Epidermal melanocyte (primary cell): Measurements from ENCODE around the gene RAB3GAP1.
"Not testable (repeated sequence)": the region's sequence is repeated elsewhere in the genome, so short reads cannot be mapped to it uniquely, and the experiment has no call there.

Experiments used
- DNase-seq: peaks from one replicate; pipeline ENCODE4 v3.0.0; 2011; ENCODE audit warnings: low spot score; ENCODE audit not compliant: insufficient read length

RAB3GAP1 gene

GRCh38 chr2:135052042-135052876 lies at the start of gene RAB3GAP1:
Gene RAB3GAP1, plus strand, starts transcription at chr2:135052292. Its CDS starts 16 bp downstream, at chr2:135052308.
- peak; percentile 77 for DNase-seq

DNA sequence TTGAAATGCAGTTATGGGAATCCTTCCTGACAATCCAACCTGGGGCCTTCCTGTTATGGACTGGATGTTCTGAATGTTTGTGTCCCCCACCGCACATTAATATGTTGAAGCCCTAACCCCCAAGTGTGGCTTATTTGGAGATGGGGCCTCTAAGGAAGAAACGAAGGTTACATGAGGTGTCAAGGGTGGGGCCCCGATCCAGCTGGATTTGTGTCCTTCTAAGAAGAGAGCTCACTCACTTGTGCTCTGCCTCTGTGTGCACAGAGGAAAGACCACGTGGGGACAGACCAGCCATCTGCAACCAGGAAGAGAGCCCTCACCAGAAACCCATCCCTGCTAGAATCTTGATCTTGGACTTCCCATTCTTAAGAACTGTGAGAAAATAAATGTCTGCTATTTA lies 49.3 kb upstream of the RAB3GAP1 start:
- no peak for DNase-seq

GRCh38 chr2:135004005-135004746 lies 47.9 kb upstream of the RAB3GAP1 start:
- DNase-seq, result peak; percentile 79

DNA sequence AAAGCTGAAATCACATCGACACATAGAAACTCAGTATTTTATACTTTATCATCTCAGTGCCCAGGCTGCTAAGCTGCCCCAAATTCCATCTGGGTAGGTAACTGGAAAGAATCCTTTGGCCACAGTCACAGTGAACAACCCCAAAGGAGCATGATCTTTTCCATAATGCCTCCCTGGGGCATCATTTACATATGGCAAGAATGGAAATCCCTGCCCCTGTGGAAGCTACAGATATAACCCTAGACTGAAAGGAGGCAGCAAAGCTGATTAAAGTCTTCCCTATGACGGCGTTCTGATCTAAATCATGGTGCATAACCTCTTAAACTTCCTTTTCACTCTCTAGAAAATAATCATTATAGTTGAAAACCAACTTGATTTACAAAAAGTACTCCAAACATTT lies 46.3 kb upstream of the RAB3GAP1 start:
- DNase-seq, result no peak

DNA sequence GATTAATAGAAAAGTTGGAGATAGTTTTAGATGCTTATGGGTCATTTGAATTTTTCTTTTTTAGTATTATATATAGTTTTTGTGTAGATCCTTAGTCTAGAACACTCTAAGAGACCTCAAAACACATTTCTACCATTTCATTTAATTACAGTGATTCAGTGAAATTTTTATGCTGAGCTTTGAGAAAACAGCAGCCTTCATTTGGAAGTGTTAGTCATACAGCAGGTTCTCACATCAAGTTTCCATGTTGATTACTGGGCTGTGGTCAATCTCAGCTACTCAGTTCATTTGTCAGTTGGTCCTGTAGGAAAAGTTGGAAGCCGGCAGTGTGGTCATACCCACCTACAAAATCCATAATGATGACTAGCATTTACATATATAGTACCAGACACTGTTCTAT lies 42.8 kb upstream of the RAB3GAP1 start:
- DNase-seq, result no peak

DNA sequence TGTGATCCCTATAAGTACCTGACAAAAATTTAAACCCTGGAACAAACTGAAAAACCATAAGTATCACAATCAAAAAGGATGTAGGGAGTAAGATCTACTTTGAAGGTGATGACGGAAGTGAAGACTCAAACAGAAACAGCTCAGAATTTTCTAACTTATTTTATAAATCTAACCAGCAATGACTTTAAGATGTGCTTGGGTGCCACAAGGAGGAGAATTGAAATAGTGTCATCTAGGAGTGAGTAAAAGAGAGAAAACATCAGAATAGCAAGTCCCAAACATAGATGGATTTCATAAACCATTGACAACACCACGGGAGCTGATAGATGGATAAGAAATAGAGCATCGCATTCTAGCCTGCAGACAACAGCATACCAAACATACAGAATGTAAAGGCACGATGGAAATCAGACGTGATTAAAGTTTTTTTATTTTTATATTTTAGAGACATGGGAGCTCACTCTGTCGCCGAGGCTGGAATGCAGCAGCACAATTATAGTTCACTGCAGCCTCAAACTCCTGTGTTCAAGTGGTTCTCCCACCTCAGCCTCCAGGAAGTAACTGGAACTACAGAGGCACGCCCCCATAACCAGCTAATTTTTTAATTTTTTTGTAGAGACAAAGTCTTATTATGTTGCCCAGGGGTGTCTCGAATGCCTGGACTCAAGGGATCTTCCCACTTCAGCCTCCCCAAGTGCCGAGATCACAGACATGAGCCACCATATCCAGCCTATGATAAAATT lies 41.7 kb upstream of the RAB3GAP1 start:
- DNase-seq, result no peak

- no peak for DNase-seq
Observed at GRCh38 chr2:135011633-135012032, 40.5 kb upstream of the RAB3GAP1 start.

- DNase-seq, result no peak
Observed at GRCh38 chr2:135021618-135022017, 30.5 kb upstream of the RAB3GAP1 start.

- no peak for DNase-seq
Observed at GRCh38 chr2:135022952-135023880, 28.9 kb upstream of the RAB3GAP1 start.

DNA sequence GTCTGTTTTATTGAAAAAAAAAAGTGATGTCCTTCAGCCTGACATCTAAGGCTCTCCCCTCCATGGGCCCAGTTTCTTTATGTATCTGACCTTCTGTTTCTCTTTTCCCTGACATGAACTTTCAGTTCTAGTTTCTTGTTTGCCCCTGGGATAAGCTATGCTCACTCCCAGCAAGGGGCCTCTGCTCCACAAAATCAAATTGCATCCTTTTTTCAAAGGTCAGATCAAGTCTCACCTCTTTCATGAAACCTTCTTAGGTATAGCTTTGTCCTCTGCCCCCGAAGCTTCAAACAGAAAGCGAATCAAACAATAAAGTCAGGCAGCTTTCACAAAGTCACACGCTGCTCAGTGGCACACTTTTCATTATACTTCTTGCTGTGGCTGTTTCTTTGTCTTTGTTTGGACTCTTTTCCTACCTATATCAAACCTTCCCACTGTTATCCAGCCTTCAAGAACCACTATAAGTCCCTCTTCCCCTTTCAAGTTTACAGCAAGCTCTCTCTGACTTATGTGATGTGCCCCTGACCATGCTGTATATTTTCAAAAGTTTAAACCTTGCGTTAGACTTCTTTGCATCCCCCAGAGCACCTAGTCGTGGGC lies 28.1 kb upstream of the RAB3GAP1 start:
- DNase-seq, result no peak

DNA sequence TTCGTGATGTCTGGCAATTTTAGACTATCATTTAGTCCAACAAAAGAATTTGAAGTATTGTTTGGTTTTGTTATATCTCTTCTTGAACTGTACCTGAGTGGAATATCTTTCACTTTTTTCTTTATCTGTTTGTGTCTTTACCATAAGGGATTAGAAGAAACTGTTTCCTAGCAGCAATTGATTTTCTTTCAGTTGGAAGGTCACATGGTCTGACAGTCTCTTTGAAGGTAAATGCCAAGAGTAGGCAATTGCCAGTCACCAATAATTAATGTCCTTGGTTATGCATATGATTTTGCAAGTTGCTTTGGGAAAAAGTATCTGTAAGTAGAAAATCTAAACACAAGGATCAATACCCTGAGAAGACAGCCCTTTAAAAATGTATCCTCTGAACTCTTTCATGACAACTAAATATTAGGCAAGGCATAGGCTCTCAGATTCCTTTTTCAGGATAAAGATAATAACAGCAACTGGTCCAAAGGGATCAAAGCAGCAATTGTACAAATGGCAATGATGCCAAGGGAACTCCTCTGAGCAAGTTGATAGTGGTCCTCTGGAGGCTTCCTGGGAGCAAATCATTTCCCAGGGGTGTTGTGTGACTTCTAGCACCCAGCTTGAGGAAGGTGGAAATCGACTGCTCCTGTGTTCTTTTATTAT lies 22.5 kb upstream of the RAB3GAP1 start:
- no peak for DNase-seq

GRCh38 chr2:135030826-135031225 lies 21.3 kb upstream of the RAB3GAP1 start:
- DNase-seq, result no peak

DNA sequence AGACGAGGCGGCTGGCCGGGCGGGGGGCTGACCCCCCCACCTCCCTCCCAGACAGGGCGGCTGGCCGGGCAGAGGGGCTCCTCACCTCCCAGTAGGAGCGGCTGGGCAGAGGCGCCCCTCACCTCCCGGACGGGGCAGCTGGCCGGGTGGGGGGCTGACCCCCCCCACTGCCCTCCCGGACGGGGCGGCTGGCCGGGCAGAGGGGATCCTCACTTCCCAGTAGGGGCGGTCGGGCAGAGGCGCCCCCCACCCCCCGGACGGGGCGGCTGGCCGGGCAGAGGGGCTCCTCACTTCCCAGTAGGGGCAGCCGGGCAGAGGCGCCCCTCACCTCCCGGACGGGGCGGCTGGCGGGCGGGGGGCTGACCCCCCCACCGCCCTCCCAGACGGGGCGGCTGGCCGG lies 18.9 kb upstream of the RAB3GAP1 start:
- DNase-seq, result not testable (repeated sequence)

GRCh38 chr2:135037831-135038230 lies 14.3 kb upstream of the RAB3GAP1 start:
- no peak for DNase-seq

GRCh38 chr2:135043345-135043744 lies 8.7 kb upstream of the RAB3GAP1 start:
- DNase-seq, result no peak

DNA sequence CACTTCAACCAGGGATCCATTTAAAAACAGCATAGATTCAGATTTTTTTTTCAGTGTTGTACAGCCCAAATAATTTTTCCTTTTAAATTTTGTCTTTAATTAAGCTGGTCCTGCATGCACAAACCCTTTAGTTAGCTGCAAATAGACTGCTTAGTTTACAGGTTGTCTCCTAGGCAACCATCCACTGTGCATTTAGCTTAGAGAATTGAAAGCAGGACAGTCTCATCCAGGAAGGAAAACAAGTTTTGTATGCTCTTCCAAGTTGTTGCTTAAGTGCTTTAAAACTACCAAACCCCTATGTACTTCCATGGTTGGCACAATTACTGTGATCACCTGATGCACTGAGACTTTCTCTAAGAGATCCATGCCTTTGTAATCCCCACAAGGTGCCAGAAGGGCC lies 4.8 kb upstream of the RAB3GAP1 start, which contains the start of gene MAP3K19:
MAP3K19 (minus strand) TSS at position 148 of the 400 bp plus-strand sequence. CDS start 22,800 bp downstream, outside the sequence.
- DNase-seq, result no peak

DNA sequence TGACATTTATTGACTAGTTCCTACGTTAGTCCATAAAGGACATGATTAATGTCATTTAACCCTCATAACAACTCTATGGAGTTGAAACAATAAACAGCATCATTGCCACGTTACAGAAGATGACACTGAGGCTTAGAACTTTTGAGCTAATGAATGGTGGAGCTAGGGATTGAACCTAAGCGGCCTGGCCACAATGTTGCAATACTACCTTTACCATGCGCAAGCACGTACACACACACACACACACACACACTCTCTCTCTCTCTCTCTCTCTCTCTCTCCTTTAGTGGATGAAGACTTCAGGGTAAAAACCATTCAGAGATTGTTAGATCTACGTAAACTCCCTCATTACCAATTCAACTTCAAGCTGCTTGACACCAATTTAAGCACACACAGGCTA lies 4.0 kb upstream of the RAB3GAP1 start:
- no peak for DNase-seq

DNA sequence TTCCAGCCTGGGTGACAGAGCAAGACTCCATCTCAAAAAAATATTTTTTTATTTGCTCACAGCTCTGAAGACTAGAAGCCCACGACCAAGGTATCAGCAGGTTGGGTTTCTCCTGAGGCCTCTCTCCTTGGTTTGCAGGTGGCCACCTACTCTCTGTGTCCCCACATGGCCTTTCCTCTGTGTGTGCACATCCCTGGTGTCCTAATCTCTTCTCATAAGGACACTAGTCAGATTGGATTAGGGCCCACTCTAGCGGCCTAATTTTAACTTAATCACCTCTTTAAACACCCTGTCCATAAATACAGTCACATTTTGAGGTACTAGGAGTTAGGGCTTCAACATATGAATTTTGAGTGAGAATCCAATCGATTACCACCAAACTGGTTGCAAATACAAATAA lies 2.0 kb upstream of the RAB3GAP1 start:
- no peak for DNase-seq

DNA sequence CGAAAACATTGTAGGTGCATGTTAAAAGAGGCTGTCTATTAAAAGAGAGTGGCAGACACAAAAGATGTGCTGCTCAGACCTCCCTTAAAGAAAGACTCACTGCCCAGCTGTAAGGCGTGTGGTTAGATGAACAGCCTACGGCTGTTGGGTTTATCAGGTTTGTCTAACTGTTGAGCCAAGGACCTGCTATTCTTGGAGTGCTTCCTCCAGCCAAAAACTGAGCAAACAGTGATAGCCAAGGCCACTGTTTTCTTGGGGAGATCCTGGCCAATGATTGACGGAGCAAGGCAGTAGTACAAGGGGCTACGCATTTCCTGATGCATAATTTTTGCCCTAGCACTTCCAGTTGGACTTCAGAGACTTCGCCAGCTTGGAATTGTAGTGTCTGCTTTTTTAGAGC lies 1.4 kb upstream of the RAB3GAP1 start:
- DNase-seq, result no peak

- DNase-seq, result no peak
Observed at GRCh38 chr2:135052997-135053474, 944 bp downstream of the RAB3GAP1 start.
